Measurements from ENCODE around the gene TP73. TPM values are rescaled to one million over a fixed set of nuclear protein-coding genes. Genes with fewer than 3 reads are reported as not detected.

The TP73 gene
- total and polyA plus RNA-seq, 7 donors = under 0.01 to 0.13 (median 0.01) TPM; not detected in 4

DNA sequence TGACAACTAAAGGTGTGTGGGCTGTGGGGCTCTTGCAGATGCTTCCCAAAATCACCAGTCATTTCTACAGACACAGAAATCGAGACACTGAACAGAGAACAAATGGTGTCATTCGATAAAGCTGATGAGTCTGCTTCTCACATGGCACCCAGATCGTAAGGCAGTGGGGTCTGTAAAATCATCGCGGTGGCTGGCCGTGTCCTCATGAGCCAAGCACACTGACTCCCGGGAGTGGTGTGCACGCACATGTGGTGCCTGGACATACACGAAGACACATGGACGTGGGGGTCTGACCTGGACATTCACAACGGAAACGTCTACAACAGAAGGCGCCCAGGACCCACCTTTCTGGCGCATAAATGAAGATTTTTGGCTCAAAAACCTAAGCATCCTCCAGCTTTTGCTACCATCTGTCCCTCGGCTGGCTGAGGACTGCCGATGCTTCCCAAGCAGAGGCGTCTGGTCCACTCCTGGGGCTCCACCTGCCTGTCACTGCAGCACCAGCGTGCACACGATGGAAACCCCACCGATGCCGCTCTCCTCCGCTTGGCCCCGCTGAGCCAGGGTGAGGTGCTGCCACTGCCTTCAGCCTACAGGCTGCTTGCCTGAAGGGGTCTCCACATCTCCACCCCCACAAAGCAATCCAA lies 127.1 kb downstream of the TP73 start:
- TF ChIP-seq, protein P1, sequence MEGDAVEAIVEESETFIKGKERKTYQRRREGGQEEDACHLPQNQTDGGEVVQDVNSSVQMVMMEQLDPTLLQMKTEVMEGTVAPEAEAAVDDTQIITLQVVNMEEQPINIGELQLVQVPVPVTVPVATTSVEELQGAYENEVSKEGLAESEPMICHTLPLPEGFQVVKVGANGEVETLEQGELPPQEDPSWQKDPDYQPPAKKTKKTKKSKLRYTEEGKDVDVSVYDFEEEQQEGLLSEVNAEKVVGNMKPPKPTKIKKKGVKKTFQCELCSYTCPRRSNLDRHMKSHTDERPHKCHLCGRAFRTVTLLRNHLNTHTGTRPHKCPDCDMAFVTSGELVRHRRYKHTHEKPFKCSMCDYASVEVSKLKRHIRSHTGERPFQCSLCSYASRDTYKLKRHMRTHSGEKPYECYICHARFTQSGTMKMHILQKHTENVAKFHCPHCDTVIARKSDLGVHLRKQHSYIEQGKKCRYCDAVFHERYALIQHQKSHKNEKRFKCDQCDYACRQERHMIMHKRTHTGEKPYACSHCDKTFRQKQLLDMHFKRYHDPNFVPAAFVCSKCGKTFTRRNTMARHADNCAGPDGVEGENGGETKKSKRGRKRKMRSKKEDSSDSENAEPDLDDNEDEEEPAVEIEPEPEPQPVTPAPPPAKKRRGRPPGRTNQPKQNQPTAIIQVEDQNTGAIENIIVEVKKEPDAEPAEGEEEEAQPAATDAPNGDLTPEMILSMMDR (IDR thresholded peaks at IDR 0.05) = no peak
- H3K4me1 ChIP-seq = peaks cover 12% of the 10 kb centered on the region
- no peak overlapping the region for H3K27ac ChIP-seq
- intact Hi-C loops (cut with DNase I) = no loop called here
- H3K27me3 ChIP-seq (ENCODE audit: insufficient read depth in 3 of 3, low read length in 2 of 3) = no peaks in the 10 kb centered on the region
- H3K36me3 ChIP-seq (ENCODE audit: insufficient read depth in 1 of 2, low read depth in 1 of 2) = peaks cover 0 to 58% of the 10 kb centered on the region in 2 donors
- H3K9me3 ChIP-seq = no peaks in the 10 kb centered on the region
- ATAC-seq (no peak), DNase-seq (peak in 1 of 2 donors; percentile 38)
- no peak overlapping the region for H3K4me3 ChIP-seq
- 73 to 82% (median 75%) methylated on average over 23 of the region's 23 CpGs for WGBS, 3 donors

DNA sequence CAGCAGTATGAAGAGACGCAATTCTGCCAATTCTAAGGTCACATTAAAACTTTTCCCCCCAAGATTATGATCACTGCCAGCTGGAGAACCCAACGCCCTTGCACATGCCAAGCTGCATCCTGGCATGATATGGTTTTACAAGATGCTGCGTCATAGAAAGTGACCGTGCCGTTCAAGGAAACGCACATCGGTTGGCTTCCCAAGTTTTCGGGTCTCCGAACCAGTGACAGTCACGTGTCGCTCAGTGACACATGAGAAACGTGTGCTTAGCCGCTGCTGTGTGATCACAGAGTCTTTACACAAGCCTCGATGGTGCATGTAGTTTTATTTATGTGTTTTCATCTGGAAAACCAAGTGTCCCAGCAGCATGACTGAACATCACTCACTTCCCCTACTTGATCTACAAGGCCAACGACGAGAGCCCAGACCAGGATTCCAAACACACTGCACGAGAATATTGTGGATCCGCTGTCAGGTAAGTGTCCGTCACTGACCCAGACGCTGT lies 127.6 kb downstream of the TP73 start:
- intact Hi-C loops (cut with DNase I) = no loop called here
- Histone ChIP-seq H3K27ac (no peak overlapping the region), H3K4me1 (peaks cover 12% of the 10 kb centered on the region), H3K4me3 (no peak overlapping the region), H3K36me3 (ENCODE audit: insufficient read depth in 1 of 2, low read depth in 1 of 2) (peaks cover 2 to 64% of the 10 kb centered on the region in 2 donors), H3K9me3 (no peaks in the 10 kb centered on the region), H3K27me3 (ENCODE audit: insufficient read depth in 3 of 3, low read length in 2 of 3) (no peaks in the 10 kb centered on the region)
- TF ChIP-seq, protein P1 (IDR thresholded peaks at IDR 0.05) = no peak
- WGBS, 3 donors = 88 to 91% (median 89%) methylated on average over 20 of the region's 20 CpGs
- no peak for DNase-seq
- no peak for ATAC-seq

DNA sequence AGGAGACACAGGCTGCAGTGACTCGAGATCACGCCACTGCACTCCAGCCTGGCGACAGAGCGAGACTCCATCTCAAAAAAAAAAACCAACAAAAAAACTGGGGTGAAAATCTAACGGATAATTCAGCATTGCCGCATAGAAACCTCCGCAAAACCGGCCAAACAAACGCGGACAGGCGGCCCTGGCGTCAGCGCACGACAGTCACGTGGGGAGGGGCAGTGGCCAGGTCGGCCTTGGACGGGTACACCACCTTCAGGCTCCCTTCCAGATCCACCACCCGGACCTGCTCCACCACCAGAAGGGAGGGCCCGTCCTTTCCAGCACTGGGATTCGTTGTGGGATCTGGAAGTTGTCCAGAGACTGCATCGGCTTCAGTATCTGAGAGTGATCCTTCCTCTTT lies 128.6 kb downstream of the TP73 start:
- WGBS, 3 donors = 78 to 89% (median 84%) methylated on average over 21 of the region's 21 CpGs
- DNase-seq (peak in 1 of 2 donors; percentile 41), ATAC-seq (no peak)
- peaks cover 5% of the 10 kb centered on the region for H3K4me1 ChIP-seq
- intact Hi-C loops (cut with DNase I) = no loop called here
- no peaks in the 10 kb centered on the region for H3K9me3 ChIP-seq
- H3K27me3 ChIP-seq (ENCODE audit: insufficient read depth in 3 of 3, low read length in 2 of 3) = no peaks in the 10 kb centered on the region
- H3K4me3 ChIP-seq = no peak overlapping the region
- H3K36me3 ChIP-seq (ENCODE audit: insufficient read depth in 1 of 2, low read depth in 1 of 2) = peaks cover 2 to 73% of the 10 kb centered on the region in 2 donors
- TF ChIP-seq, protein P1 (IDR thresholded peaks at IDR 0.05) = no peak
- no peak overlapping the region for H3K27ac ChIP-seq

DNA sequence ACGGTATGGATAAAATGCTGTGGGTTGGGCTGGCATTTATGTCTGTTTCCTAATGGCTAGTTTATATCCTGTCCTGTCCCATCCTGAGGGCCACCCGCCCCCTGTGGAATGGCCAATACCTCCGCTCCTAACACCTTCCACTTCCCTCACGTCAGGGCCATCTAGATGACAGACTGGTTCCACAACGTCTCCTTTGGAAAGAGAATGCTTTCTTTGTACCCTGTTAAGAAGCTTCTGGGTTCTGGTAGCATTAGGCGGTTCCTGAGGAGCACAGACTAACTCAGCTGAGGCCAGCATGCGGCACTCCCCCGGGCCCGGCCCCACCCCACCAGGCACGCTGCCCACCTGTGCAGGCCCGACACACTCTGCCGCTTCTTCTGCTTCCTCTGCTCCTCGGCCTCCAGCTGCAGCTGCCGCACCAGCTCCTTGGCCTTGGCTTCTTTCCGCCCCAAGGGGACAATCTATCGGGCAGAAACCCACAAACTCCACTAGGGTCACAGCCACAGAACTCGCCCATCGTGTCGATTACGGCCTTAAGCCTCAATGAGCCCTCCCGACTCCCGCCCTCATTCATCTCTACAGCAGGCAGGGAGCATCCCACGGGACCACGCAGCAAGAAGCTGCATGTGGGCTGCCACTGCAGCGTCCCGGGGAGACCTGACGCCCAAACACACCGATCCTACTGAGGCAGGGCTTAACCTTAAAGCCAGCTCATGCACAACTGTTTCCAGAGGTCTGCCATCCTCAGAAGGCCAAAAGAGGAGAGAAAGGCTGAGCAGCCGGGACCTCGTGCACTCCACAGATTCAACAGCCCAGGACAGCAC lies 131.5 kb downstream of the TP73 start:
- Histone ChIP-seq H3K27me3 (ENCODE audit: insufficient read depth in 3 of 3, low read length in 2 of 3) (no peaks in the 10 kb centered on the region), H3K36me3 (ENCODE audit: insufficient read depth in 1 of 2, low read depth in 1 of 2) (peaks cover 2 to 91% of the 10 kb centered on the region in 2 donors), H3K4me1 (no peaks in the 10 kb centered on the region), H3K9me3 (no peaks in the 10 kb centered on the region), H3K27ac (no peak overlapping the region), H3K4me3 (no peak overlapping the region)
- 87 to 92% (median 89%) methylated on average over 30 of the region's 30 CpGs for WGBS, 3 donors
- intact Hi-C loops (cut with DNase I) = no loop called here
- DNase-seq = no peak
- TF ChIP-seq, protein P1 (IDR thresholded peaks at IDR 0.05) = no peak
- ATAC-seq = no peak

All from psoas muscle (tissue), 8 donors.